SK-N-SH treated with all-trans-retinoic acid at 6 μM for 48 hours (cell line): ENCODE data around the gene RPL32.

Experiments
- CSRNP3 ChIP-seq: fragments of 250-450 bp; sonication (Bioruptor Pico); IDR thresholded peaks from 2 replicates; pipeline ENCODE4 v1.5.1; 2021; ENCODE audit warnings: mild to moderate bottlenecking, moderate library complexity
- ESRRG ChIP-seq: fragments of 250-450 bp; sonication (Bioruptor Pico); IDR thresholded peaks from 2 replicates; pipeline ENCODE4 v1.6.1; 2021; ENCODE audit warnings: mild to moderate bottlenecking
- GLIS3 ChIP-seq: fragments of 250-450 bp; sonication (Bioruptor Pico); IDR thresholded peaks from 2 replicates; pipeline ENCODE4 v1.5.0; 2020; ENCODE audit warnings: mild to moderate bottlenecking, moderate library complexity
- RARB ChIP-seq: fragments of 250-450 bp; sonication (Bioruptor Pico); IDR thresholded peaks from 2 replicates; pipeline ENCODE4 v1.8.0; 2021; ENCODE audit warnings: mild to moderate bottlenecking, moderate library complexity
- SNAI2 ChIP-seq: fragments of 250-450 bp; sonication (Bioruptor Pico); IDR thresholded peaks from 2 replicates; pipeline ENCODE4 v1.5.0; 2020; ENCODE audit warnings: mild to moderate bottlenecking, moderate library complexity
- ZNF565 ChIP-seq: fragments of 450-650 bp; formaldehyde crosslinking; conservative IDR thresholded peaks from 2 replicates; pipeline ENCODE4 v1.5.0; 2020; ENCODE audit warnings: low read depth, mild to moderate bottlenecking, moderate library complexity
- TF ChIP-seq, protein P1 (sequence below): fragments of 250-450 bp; sonication (Bioruptor Pico); IDR thresholded peaks from 2 replicates; pipeline ENCODE4 v1.8.0; 2020; ENCODE audit warnings: mild to moderate bottlenecking, moderate library complexity, borderline replicate concordance

DNA sequence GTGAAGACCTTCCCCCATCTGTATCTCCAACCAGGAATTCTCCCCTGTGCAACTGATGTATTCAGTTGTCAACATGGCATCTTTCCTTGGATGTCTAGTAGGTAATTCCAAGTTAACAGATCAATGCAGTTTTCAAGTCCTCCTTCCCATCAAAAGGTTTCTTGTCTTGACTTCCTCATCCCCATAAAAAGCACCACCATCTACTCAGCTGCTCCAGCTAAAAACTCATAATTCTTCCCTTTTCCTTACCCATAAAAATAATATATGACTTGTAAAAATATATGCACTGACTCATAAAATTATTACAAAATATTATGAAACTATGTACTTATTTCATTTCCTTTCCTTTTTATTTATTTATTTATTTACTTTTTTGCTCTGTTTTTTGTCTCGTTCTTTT lies 49.9 kb downstream of the RPL32 start:
- TF ChIP-seq CSRNP3 (no peak), ESRRG (CRISPR knock-in tag) (no peak), RARB (CRISPR knock-in tag) (no peak), SNAI2 (CRISPR knock-in tag) (no peak), GLIS3 (CRISPR knock-in tag) (no peak), ZNF565 (CRISPR knock-in tag) (no peak)
- TF ChIP-seq, protein P1, sequence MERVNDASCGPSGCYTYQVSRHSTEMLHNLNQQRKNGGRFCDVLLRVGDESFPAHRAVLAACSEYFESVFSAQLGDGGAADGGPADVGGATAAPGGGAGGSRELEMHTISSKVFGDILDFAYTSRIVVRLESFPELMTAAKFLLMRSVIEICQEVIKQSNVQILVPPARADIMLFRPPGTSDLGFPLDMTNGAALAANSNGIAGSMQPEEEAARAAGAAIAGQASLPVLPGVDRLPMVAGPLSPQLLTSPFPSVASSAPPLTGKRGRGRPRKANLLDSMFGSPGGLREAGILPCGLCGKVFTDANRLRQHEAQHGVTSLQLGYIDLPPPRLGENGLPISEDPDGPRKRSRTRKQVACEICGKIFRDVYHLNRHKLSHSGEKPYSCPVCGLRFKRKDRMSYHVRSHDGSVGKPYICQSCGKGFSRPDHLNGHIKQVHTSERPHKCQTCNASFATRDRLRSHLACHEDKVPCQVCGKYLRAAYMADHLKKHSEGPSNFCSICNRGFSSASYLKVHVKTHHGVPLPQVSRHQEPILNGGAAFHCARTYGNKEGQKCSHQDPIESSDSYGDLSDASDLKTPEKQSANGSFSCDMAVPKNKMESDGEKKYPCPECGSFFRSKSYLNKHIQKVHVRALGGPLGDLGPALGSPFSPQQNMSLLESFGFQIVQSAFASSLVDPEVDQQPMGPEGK (CRISPR knock-in tag) = no peak
